Bronchial epithelial cell (primary cell): ENCODE measurements around the gene CISH. TPM values are rescaled to one million over a fixed set of nuclear protein-coding genes. Genes with fewer than 3 reads are reported as not detected.

Source experiments
- DNase-seq: peaks from one replicate; pipeline ENCODE4 v3.0.0-alpha.2; 2010; ENCODE audit warnings: low read depth
- FAIRE-seq: peaks from 2 replicates; lab custom pipeline; 2011; peaks lifted over from hg19 to GRCh38; lab: Jason Lieb, UNC
- H3K27me3 ChIP-seq: 2 replicates; pipeline ENCODE4 v1.5.1; 2011; ENCODE audit warnings: low read length; ENCODE audit not compliant: control insufficient read depth, insufficient read depth
- H3K36me3 ChIP-seq: 2 replicates; pipeline ENCODE4 v1.5.1; 2011; ENCODE audit warnings: low read length; ENCODE audit not compliant: control insufficient read depth, insufficient read depth
- H3K4me3 ChIP-seq: 2 replicates; pipeline ENCODE4 v1.5.1; 2011; ENCODE audit warnings: mild to moderate bottlenecking, low read depth, low read length, control low read depth
- CTCF ChIP-seq: IDR thresholded peaks from 2 replicates; pipeline ENCODE4 v1.5.1; 2011; ENCODE audit warnings: mild to moderate bottlenecking, moderate library complexity, low read length, control low read depth, inconsistent platforms; ENCODE audit not compliant: insufficient read depth, severe bottlenecking
- total RNA-seq: library from RNA; depleted of rRNA; stranded (reverse); fragments of >200 nt; gene quantifications from 2 replicates; pipeline ENCODE4 v1.2.1, GENCODE V29; 2014

The CISH gene
- total RNA-seq, 1 donor from 2014 or later = 0.26 TPM

- DNase-seq = no peak
- FAIRE-seq = no peak
- Histone ChIP-seq H3K36me3 (no peaks in the 10 kb centered on the region), H3K27me3 (no peaks in the 10 kb centered on the region), H3K4me3 (no peak overlapping the region)
- TF ChIP-seq CTCF = no peak
These were observed 45.8 kb upstream of the CISH start for GRCh38 chr3:50657407-50657806.

- no peak for TF ChIP-seq CTCF
- no peak overlapping the region for H3K4me3 ChIP-seq
- no peak for DNase-seq
- FAIRE-seq = no peak
- H3K27me3 ChIP-seq = no peaks in the 10 kb centered on the region
- no peaks in the 10 kb centered on the region for H3K36me3 ChIP-seq
These were observed 45.0 kb upstream of the CISH start for GRCh38 chr3:50656417-50657195.

DNA sequence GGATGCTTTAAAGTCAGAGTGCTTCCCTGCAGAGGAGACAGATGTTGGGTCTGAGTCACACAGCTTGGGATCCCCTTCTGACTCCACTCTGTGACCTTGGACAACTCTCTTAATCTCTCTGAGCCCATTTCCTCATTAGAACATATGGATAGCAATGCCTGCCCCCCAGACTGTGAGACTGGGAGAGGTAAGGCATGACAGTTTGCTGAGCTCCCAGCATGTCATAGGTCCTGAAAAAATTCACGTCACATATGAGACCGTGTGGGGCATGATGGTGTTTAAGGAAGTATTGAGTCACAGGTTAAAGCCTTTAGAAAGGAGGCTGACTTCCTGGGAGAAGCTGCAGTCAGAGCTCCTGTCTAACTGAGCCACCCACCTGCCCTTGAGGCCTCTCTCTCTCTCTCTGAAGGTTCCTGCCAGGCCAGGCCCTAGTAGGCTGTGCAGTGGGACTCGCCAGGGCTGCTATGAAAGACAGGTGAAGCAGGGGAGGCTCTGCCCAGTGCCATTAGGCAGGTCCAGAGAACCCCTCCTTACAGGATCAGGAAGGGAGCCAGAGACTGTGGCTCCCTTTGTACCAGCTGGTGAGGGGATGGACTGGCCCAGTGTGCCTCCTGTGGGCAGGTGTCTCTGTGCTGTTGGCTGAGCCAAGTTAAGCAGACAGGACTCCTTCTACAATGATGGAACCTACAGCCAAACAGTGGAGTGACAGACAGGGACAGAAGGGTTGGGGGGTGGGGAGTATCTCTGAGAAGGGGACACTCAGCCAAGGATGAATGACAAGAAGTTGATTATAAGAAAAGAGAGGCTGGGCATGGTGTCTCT is 43.6 kb upstream of the CISH start:
- DNase-seq = peak; percentile 67
- H3K36me3 ChIP-seq = no peaks in the 10 kb centered on the region
- no peak for FAIRE-seq
- no peaks in the 10 kb centered on the region for H3K27me3 ChIP-seq
- TF ChIP-seq CTCF = no peak
- no peak overlapping the region for H3K4me3 ChIP-seq

GRCh38 chr3:50653937-50654595 is 42.5 kb upstream of the CISH start:
- FAIRE-seq (no peak), DNase-seq (no peak)
- Histone ChIP-seq H3K27me3 (no peaks in the 10 kb centered on the region), H3K4me3 (no peak overlapping the region), H3K36me3 (no peaks in the 10 kb centered on the region)
- TF ChIP-seq CTCF = no peak

- TF ChIP-seq CTCF = peak; percentile 66
- no peak overlapping the region for H3K4me3 ChIP-seq
- H3K36me3 ChIP-seq = peaks cover 2% of the 10 kb centered on the region
- peak; percentile 83 for FAIRE-seq
- no peaks in the 10 kb centered on the region for H3K27me3 ChIP-seq
- DNase-seq = peak; percentile 44
These were observed 41.1 kb upstream of the CISH start for GRCh38 chr3:50652709-50653108.
